HCT116 (cell line): ENCODE measurements around the gene TRIM62. TPM values are rescaled to one million over a fixed set of nuclear protein-coding genes. Genes with fewer than 3 reads are reported as not detected.

ENCODE experiments used
- ATAC-seq: fragments of 200-7000 bp; cut with Tn5 transposase; 2 replicates; pipeline ENCODE4 v1.9.1; 2020; ENCODE audit warnings: mild to moderate bottlenecking, moderate library complexity
- Bru-seq: library from RNA; stranded (reverse); fragments of 400-500 nt; gene quantifications from one replicate; lab custom pipeline; 2021; lab: Mats Ljungman, UMichigan
- BruChase-seq, 2 experiments: library from RNA; stranded (reverse); fragments of 400-500 nt; gene quantifications; one replicate each; lab custom pipeline; 2021; lab: Mats Ljungman, UMichigan
- BruUV-seq: library from RNA; stranded (reverse); fragments of 400-500 nt; replicated peaks from 2 replicates; lab custom pipeline; 2021; lab: Mats Ljungman, UMichigan
- CTCF ChIA-PET: fragments of 300-600 bp; sonication (Branson Sonifier 250); formaldehyde crosslinking; loops from one replicate; lab custom pipeline; 2021; ENCODE audit warnings: antibody characterized with exemption; lab: Charles Lee
- POLR2A ChIA-PET: fragments of 300-600, 350-600 bp; sonication (Branson Sonifier 250); formaldehyde crosslinking; loops from one replicate; lab custom pipeline; 2021; ENCODE audit warnings: antibody characterized with exemption; lab: Charles Lee
- RAD21 ChIA-PET, 2 experiments: fragments of 300-600 bp; sonication (Branson Sonifier 250); formaldehyde crosslinking; loops; one replicate each; lab custom pipeline; 2023; ENCODE audit warnings: low total read pairs in 2 of 2; ENCODE audit not compliant: uncharacterized antibody in 2 of 2, unreplicated experiment in 2 of 2, low non-redundant PET in 1 of 2; lab: Charles Lee
- DNase-seq: peaks from one replicate; pipeline ENCODE4 v3.0.0-alpha.2; 2010; ENCODE audit warnings: low read depth, low spot score
- H2AFZ ChIP-seq: fragments of 200-600 bp; shearing (Covaris generic), sonication (generic); 2 replicates; pipeline ENCODE4 v1.6.1; 2017; ENCODE audit warnings: low read depth, mixed run types, mixed read lengths, antibody characterized with exemption, low read length; ENCODE audit not compliant: poor library complexity, severe bottlenecking
- H3K27ac ChIP-seq: 2 replicates; pipeline ENCODE4 v1.5.1; 2012; ENCODE audit warnings: low read depth, low read length
- H3K27me3 ChIP-seq: fragments of 200-600 bp; sonication (generic); 2 replicates; pipeline ENCODE4 v1.6.1; 2016; ENCODE audit warnings: mixed run types, low read length, mixed read lengths; ENCODE audit not compliant: insufficient read depth
- H3K36me3 ChIP-seq, 2 experiments: fragments of 200-500 bp in 1 of 2; fragments of 200-600 bp in 1 of 2; sonication (Bioruptor generic) in 1 of 2; sonication (generic) in 1 of 2; 2 replicates each; pipeline versions ENCODE4 v1.5.1 to v1.6.1; 2014 to 2016; ENCODE audit warnings: low read length in 2 of 2, inconsistent platforms in 1 of 2, mixed read lengths in 1 of 2, mixed run types in 1 of 2; ENCODE audit not compliant: insufficient read depth in 2 of 2, control insufficient read depth in 1 of 2
- H3K4me1 ChIP-seq, 2 experiments: fragments of 200-600 bp in 1 of 2; sonication (generic) in 1 of 2; 2 replicates each; pipeline versions ENCODE4 v1.5.1 to v1.6.1; 2012 to 2017; ENCODE audit warnings: low read length in 2 of 2, inconsistent platforms in 1 of 2, mild to moderate bottlenecking in 1 of 2, mixed read lengths in 1 of 2, mixed run types in 1 of 2, moderate library complexity in 1 of 2; ENCODE audit not compliant: insufficient read depth in 2 of 2, control insufficient read depth in 1 of 2
- H3K4me2 ChIP-seq: fragments of 200-600 bp; sonication (generic); 2 replicates; pipeline ENCODE4 v1.6.1; 2017; ENCODE audit warnings: mixed run types, low read length, mixed read lengths
- H3K4me3 ChIP-seq, 2 experiments: fragments of 200-600 bp in 1 of 2; sonication (generic) in 1 of 2; replicated peaks in 1 of 2; 2 replicates each; pipeline ENCODE4 v1.5.1; 2011 to 2016; ENCODE audit warnings: low read length in 2 of 2, control low read depth in 1 of 2, low read depth in 1 of 2, mild to moderate bottlenecking in 1 of 2, mixed read lengths in 1 of 2, mixed run types in 1 of 2
- H3K79me2 ChIP-seq: fragments of 200-600 bp; sonication (generic); 2 replicates; pipeline ENCODE4 v1.6.1; 2017; ENCODE audit warnings: mild to moderate bottlenecking, mixed run types, low read length, moderate library complexity, mixed read lengths; ENCODE audit not compliant: insufficient read depth
- H3K9ac ChIP-seq: fragments of 200-600 bp; sonication (generic); 2 replicates; pipeline ENCODE4 v1.6.1; 2016; ENCODE audit warnings: low read length, mixed read lengths
- H3K9me2 ChIP-seq: fragments of 200-600 bp; sonication (generic), shearing (Covaris generic); 2 replicates; pipeline ENCODE4 v1.6.1; 2017; ENCODE audit warnings: mixed run types, mild to moderate bottlenecking, moderate library complexity; ENCODE audit not compliant: insufficient read depth
- H3K9me3 ChIP-seq, 2 experiments: fragments of 200-500 bp in 1 of 2; fragments of 200-600 bp in 1 of 2; sonication (Bioruptor generic) in 1 of 2; sonication (generic) in 1 of 2; 2 replicates each; pipeline ENCODE4 v1.6.1; 2014 to 2017; ENCODE audit warnings: low read length in 2 of 2, mixed read lengths in 2 of 2, inconsistent platforms in 1 of 2, low read depth in 1 of 2, mild to moderate bottlenecking in 1 of 2, mixed run types in 1 of 2, moderate library complexity in 1 of 2; ENCODE audit not compliant: control insufficient read depth in 1 of 2, insufficient read depth in 1 of 2
- H4K20me1 ChIP-seq: fragments of 200-600 bp; sonication (generic), shearing (Covaris generic); 2 replicates; pipeline ENCODE4 v1.6.1; 2017; ENCODE audit warnings: mixed run types, mild to moderate bottlenecking, moderate library complexity; ENCODE audit not compliant: insufficient read depth
- CEBPB ChIP-seq: IDR thresholded peaks from 2 replicates; pipeline ENCODE4 v1.6.1; 2012; ENCODE audit warnings: low read depth
- EGR1 ChIP-seq: IDR thresholded peaks from 2 replicates; pipeline ENCODE4 v1.6.1; 2012; ENCODE audit warnings: low read depth
- EZH2 ChIP-seq: fragments of 200-600 bp; sonication (generic); IDR thresholded peaks from 2 replicates; pipeline ENCODE4 v1.6.1; 2017; ENCODE audit warnings: antibody characterized with exemption, mixed run types
- EZH2phosphoT487 ChIP-seq: fragments of 200-600 bp; IDR thresholded peaks from 2 replicates; pipeline ENCODE4 v1.6.1; 2018; ENCODE audit warnings: antibody characterized with exemption, borderline replicate concordance
- FOSL1 ChIP-seq: IDR thresholded peaks from 2 replicates; pipeline ENCODE4 v1.6.1; 2012; ENCODE audit warnings: low read depth
- JUND ChIP-seq: IDR thresholded peaks from 2 replicates; pipeline ENCODE4 v1.6.1; 2012
- MAX ChIP-seq: IDR thresholded peaks from 2 replicates; pipeline ENCODE4 v1.6.1; 2012
- POLR2AphosphoS5 ChIP-seq: IDR thresholded peaks from 2 replicates; pipeline ENCODE4 v1.6.1; 2011; ENCODE audit warnings: mild to moderate bottlenecking, low read depth, low read length, moderate library complexity
- RAD21 ChIP-seq: IDR thresholded peaks from 2 replicates; pipeline ENCODE4 v1.6.1; 2012; ENCODE audit warnings: low read depth, mild to moderate bottlenecking
- REST ChIP-seq: IDR thresholded peaks from 2 replicates; pipeline ENCODE4 v1.6.1; 2012; ENCODE audit warnings: low read depth
- SIN3A ChIP-seq: IDR thresholded peaks from 2 replicates; pipeline ENCODE4 v1.6.1; 2012; ENCODE audit warnings: low read depth
- SP1 ChIP-seq: IDR thresholded peaks from 2 replicates; pipeline ENCODE4 v1.6.1; 2012; ENCODE audit warnings: low read depth
- SRF ChIP-seq: IDR thresholded peaks from 2 replicates; pipeline ENCODE4 v1.6.1; 2012; ENCODE audit warnings: low read depth
- TCF7L2 ChIP-seq: IDR thresholded peaks from 2 replicates; pipeline ENCODE4 v1.7.0; 2011; ENCODE audit warnings: borderline replicate concordance, inconsistent platforms; ENCODE audit not compliant: insufficient read depth, insufficient read length; ENCODE audit errors: extremely low read depth
- YY1 ChIP-seq: IDR thresholded peaks from 2 replicates; pipeline ENCODE4 v1.6.1; 2011; ENCODE audit warnings: low read length, low read depth, moderate library complexity, mild to moderate bottlenecking; ENCODE audit not compliant: insufficient replicate concordance; ENCODE audit errors: extremely low read depth
- ZBTB33 ChIP-seq: IDR thresholded peaks from 2 replicates; pipeline ENCODE4 v1.6.1; 2011; ENCODE audit warnings: mild to moderate bottlenecking, low read length, moderate library complexity; ENCODE audit not compliant: insufficient replicate concordance; ENCODE audit errors: extremely low read depth
- ZNF274 ChIP-seq: fragments of 200-500 bp; sonication (Bioruptor generic); IDR thresholded peaks from 2 replicates; pipeline ENCODE4 v1.6.1; 2014; ENCODE audit warnings: mild to moderate bottlenecking, low read depth, low read length, inconsistent platforms
- intact Hi-C: fragments of 100-400 bp; cut with micrococcal nuclease; formaldehyde crosslinking; loops from 2 replicates; pipeline ENCODE4 v1.10.0; 2022
- long read RNA-seq: library from polyadenylated mRNA; unstranded; transcript quantifications from one replicate; pipeline ENCODE4 v2.0.0, GENCODE V29; 2021; ENCODE audit not compliant: unreplicated experiment
- polyA plus RNA-seq: library from polyadenylated mRNA; unstranded; fragments of >200 nt; gene quantifications from 2 replicates; pipeline ENCODE4 v1.2.1, GENCODE V29; 2012; ENCODE audit warnings: missing spikeins
- total RNA-seq: library from RNA; stranded (reverse); gene quantifications from one replicate; pipeline ENCODE4 v1.2.1, GENCODE V29; 2021; ENCODE audit not compliant: unreplicated experiment
- TF ChIP-seq, protein P1 (sequence below), 3 experiments: fragments of 200-600 bp in 1 of 3; sonication (generic) in 1 of 3; IDR thresholded peaks in 2 of 3; conservative IDR thresholded peaks in 1 of 3; 2 replicates each; pipeline ENCODE4 v1.5.1; 2012 to 2017; ENCODE audit warnings: low read depth in 2 of 3, low read length in 2 of 3, antibody characterized with exemption in 1 of 3, borderline replicate concordance in 1 of 3, control low read depth in 1 of 3, mild to moderate bottlenecking in 1 of 3, mixed read lengths in 1 of 3, mixed run types in 1 of 3, moderate library complexity in 1 of 3; ENCODE audit not compliant: insufficient read depth in 1 of 3

Gene TRIM62
- total RNA-seq, result 6.5 TPM
- polyA plus RNA-seq, result 4.0 and 4.1 TPM in 2 replicates
- Bru-seq, nascent RNA, result percentile 41 among the genes with signal in this experiment
- percentile 41 among the genes with signal in this experiment for BruChase-seq, experiment 1, labeled RNA remaining after a 6-hour chase
- percentile 46 among the genes with signal in this experiment for BruChase-seq, experiment 2, labeled RNA remaining after a 2-hour chase
- long read RNA-seq, transcript TRIM62-201 (5 exons, 3,437 nt), result major isoform, 6 of 13 reads
- long read RNA-seq, partial matches to known transcripts, result 1 of 13 reads
- long read RNA-seq, other reads (novel, unspliced or antisense), result 6 of 13 reads

GRCh38 chr1:33181921-33182341 lies at the start of gene TRIM62:
Gene TRIM62, minus strand, starts transcription at chr1:33182043. Its CDS starts 611 bp downstream, at chr1:33181432.
- BruUV-seq, result no TSS peak
- intact Hi-C loops, result no loop called here
- peaks cover 7 to 25% of the 10 kb centered on the region in 2 experiments; a peak in 3 of 4 replicates for H3K4me1 ChIP-seq
- ATAC-seq, result peak; percentile 62
- no peaks in the 10 kb centered on the region for H4K20me1 ChIP-seq
- no peaks in the 10 kb centered on the region for H3K79me2 ChIP-seq
- no peaks in the 10 kb centered on the region for H3K27me3 ChIP-seq
- H3K9me2 ChIP-seq, result 0 out of 2 replicates have a peak, but pooled peaks cover 5% of the 10 kb centered on the region
- CTCF ChIA-PET, result interaction anchor here (0.8 to 1.6 kb wide), 6 partner anchors 11 to 290 kb away, joined by 3 to 5 read pairs (median 3); no protein-coding TSS in a partner anchor
- peak within 1 kb of the TSS; percentile 28; the same call in 1 of the 2 replicates for H3K27ac ChIP-seq
- H3K4me2 ChIP-seq, result peak within 1 kb of the TSS; percentile 100
- H3K4me3 ChIP-seq, result peak within 1 kb of the TSS; percentile 68 to 80
- H2AFZ ChIP-seq, result peak within 1 kb of the TSS; percentile 88
- no peaks in the 10 kb centered on the region for H3K9me3 ChIP-seq
- peak; percentile 63 for DNase-seq
- POLR2A ChIA-PET, result interaction anchor here (0.8 to 1.3 kb wide), 4 partner anchors 9 to 217 kb away, joined by 3 to 6 read pairs (median 3); partner anchors contain the start of genes A3GALT2 and RNF19B
- RAD21 ChIA-PET, result interaction anchor here in 1 of 2 experiments (0.6 kb wide), 2 partner anchors 448 to 827 kb away, joined by 4 to 7 read pairs; no protein-coding TSS in a partner anchor
- H3K9ac ChIP-seq, result peak within 1 kb of the TSS; percentile 61
- H3K36me3 ChIP-seq, result no peaks in the 10 kb centered on the region
- TF ChIP-seq JUND, result no peak
- no peak for TF ChIP-seq SIN3A
- TF ChIP-seq CEBPB, result no peak
- TF ChIP-seq FOSL1, result no peak
- TF ChIP-seq EZH2phosphoT487, result no peak
- TF ChIP-seq EGR1, result peak; percentile 93
- no peak for TF ChIP-seq EZH2
- peak; percentile 63 for TF ChIP-seq SP1
- TF ChIP-seq SRF, result no peak
- no peak for TF ChIP-seq MAX
- TF ChIP-seq, protein P1, sequence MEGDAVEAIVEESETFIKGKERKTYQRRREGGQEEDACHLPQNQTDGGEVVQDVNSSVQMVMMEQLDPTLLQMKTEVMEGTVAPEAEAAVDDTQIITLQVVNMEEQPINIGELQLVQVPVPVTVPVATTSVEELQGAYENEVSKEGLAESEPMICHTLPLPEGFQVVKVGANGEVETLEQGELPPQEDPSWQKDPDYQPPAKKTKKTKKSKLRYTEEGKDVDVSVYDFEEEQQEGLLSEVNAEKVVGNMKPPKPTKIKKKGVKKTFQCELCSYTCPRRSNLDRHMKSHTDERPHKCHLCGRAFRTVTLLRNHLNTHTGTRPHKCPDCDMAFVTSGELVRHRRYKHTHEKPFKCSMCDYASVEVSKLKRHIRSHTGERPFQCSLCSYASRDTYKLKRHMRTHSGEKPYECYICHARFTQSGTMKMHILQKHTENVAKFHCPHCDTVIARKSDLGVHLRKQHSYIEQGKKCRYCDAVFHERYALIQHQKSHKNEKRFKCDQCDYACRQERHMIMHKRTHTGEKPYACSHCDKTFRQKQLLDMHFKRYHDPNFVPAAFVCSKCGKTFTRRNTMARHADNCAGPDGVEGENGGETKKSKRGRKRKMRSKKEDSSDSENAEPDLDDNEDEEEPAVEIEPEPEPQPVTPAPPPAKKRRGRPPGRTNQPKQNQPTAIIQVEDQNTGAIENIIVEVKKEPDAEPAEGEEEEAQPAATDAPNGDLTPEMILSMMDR (IDR thresholded peaks at IDR 0.05 in 2 of 3, conservative IDR thresholded peaks at IDR 0.05 in 1 of 3; ENCODE audit: borderline replicate concordance in 1 of 3, insufficient read depth in 1 of 3, low read depth in 2 of 3, low read length in 2 of 3), result no peak
- peak; percentile 12 for TF ChIP-seq YY1
- TF ChIP-seq POLR2AphosphoS5, result peak; percentile 66
- TF ChIP-seq ZNF274, result no peak
- no peak for TF ChIP-seq TCF7L2
- no peak for TF ChIP-seq ZBTB33
- TF ChIP-seq RAD21, result no peak
- TF ChIP-seq REST, result no peak
